ENCODE results near the gene TMEM272.
A peak's percentile ranks its signal among the peaks of the same experiment; 100 is the strongest.

Gene TMEM272

GRCh38 chr13:51844862-51845573 lies at the start of gene TMEM272:
TMEM272 (minus strand) TSS chr13:51845177; CDS start chr13:51838530, 6,647 bp downstream.
- in situ Hi-C loops (cut with MboI; ENCODE audit: low pct_unique_long_range_greater_than_20kb, low sequenced_read_pairs, unreplicated experiment), result no loop called here
- DNase-seq (ENCODE audit: low spot score), result peak; percentile 73
- peak; percentile 89 for TF ChIP-seq CTCF (IDR thresholded peaks at IDR 0.05; ENCODE audit: extremely low read depth, insufficient read depth, missing control alignments)

GRCh38 chr13:51894239-51894638 lies 49.3 kb upstream of the TMEM272 start:
- in situ Hi-C loops (cut with MboI; ENCODE audit: low pct_unique_long_range_greater_than_20kb, low sequenced_read_pairs, unreplicated experiment), result loop anchor here (10.0 kb wide), 1 partner anchor 231 kb away; the partner anchor contains the start of gene NEK5
- DNase-seq (ENCODE audit: low spot score), result no peak
- TF ChIP-seq CTCF (IDR thresholded peaks at IDR 0.05; ENCODE audit: extremely low read depth, insufficient read depth, missing control alignments), result no peak

GRCh38 chr13:51892657-51893056 lies 47.7 kb upstream of the TMEM272 start:
- no peak for TF ChIP-seq CTCF (IDR thresholded peaks at IDR 0.05; ENCODE audit: extremely low read depth, insufficient read depth, missing control alignments)
- DNase-seq (ENCODE audit: low spot score), result no peak
- in situ Hi-C loops (cut with MboI; ENCODE audit: low pct_unique_long_range_greater_than_20kb, low sequenced_read_pairs, unreplicated experiment), result loop anchor here (10.0 kb wide), 1 partner anchor 232 kb away; the partner anchor contains the start of gene NEK5

- no peak for DNase-seq (ENCODE audit: low spot score)
- in situ Hi-C loops (cut with MboI; ENCODE audit: low pct_unique_long_range_greater_than_20kb, low sequenced_read_pairs, unreplicated experiment), result no loop called here
- no peak for TF ChIP-seq CTCF (IDR thresholded peaks at IDR 0.05; ENCODE audit: extremely low read depth, insufficient read depth, missing control alignments)
Measured at GRCh38 chr13:51887468-51887867, 42.5 kb upstream of the TMEM272 start.

GRCh38 chr13:51885651-51886050 lies 40.7 kb upstream of the TMEM272 start:
- DNase-seq (ENCODE audit: low spot score), result no peak
- in situ Hi-C loops (cut with MboI; ENCODE audit: low pct_unique_long_range_greater_than_20kb, low sequenced_read_pairs, unreplicated experiment), result no loop called here
- no peak for TF ChIP-seq CTCF (IDR thresholded peaks at IDR 0.05; ENCODE audit: extremely low read depth, insufficient read depth, missing control alignments)

- DNase-seq (ENCODE audit: low spot score), result no peak
- in situ Hi-C loops (cut with MboI; ENCODE audit: low pct_unique_long_range_greater_than_20kb, low sequenced_read_pairs, unreplicated experiment), result no loop called here
- TF ChIP-seq CTCF (IDR thresholded peaks at IDR 0.05; ENCODE audit: extremely low read depth, insufficient read depth, missing control alignments), result no peak
Measured at GRCh38 chr13:51883226-51883600, 38.2 kb upstream of the TMEM272 start.

All from GM13977 (cell line).